ENCODE results near the gene NPAS1.

The NPAS1 gene

GRCh38 chr19:47081095-47081494 lies 61.5 kb downstream of the NPAS1 start:
- no peak for DNase-seq (ENCODE audit: low spot score)

- DNase-seq (ENCODE audit: low spot score) = no peak
These were observed 62.9 kb downstream of the NPAS1 start for GRCh38 chr19:47082493-47082892.

- no peak for DNase-seq (ENCODE audit: low spot score)
These were observed 65.3 kb downstream of the NPAS1 start for GRCh38 chr19:47084879-47085439.

GRCh38 chr19:47086280-47086679 lies 66.6 kb downstream of the NPAS1 start:
- no peak for DNase-seq (ENCODE audit: low spot score)

GRCh38 chr19:47089767-47090350 lies 70.2 kb downstream of the NPAS1 start:
- DNase-seq (ENCODE audit: low spot score) = no peak

GRCh38 chr19:47093254-47093653 lies 73.6 kb downstream of the NPAS1 start:
- no peak for DNase-seq (ENCODE audit: low spot score)

GRCh38 chr19:47093841-47094240 lies 74.2 kb downstream of the NPAS1 start:
- no peak for DNase-seq (ENCODE audit: low spot score)

GRCh38 chr19:47094557-47095475 lies 75.2 kb downstream of the NPAS1 start:
- DNase-seq (ENCODE audit: low spot score) = no peak

All from ecto neural progenitor cell (in vitro differentiated cells).